ENCODE results near the gene PRCD.
"Not testable (repeated sequence)": the region's sequence is repeated elsewhere in the genome, so short reads cannot be mapped to it uniquely, and the experiment has no call there.

The PRCD gene

DNA sequence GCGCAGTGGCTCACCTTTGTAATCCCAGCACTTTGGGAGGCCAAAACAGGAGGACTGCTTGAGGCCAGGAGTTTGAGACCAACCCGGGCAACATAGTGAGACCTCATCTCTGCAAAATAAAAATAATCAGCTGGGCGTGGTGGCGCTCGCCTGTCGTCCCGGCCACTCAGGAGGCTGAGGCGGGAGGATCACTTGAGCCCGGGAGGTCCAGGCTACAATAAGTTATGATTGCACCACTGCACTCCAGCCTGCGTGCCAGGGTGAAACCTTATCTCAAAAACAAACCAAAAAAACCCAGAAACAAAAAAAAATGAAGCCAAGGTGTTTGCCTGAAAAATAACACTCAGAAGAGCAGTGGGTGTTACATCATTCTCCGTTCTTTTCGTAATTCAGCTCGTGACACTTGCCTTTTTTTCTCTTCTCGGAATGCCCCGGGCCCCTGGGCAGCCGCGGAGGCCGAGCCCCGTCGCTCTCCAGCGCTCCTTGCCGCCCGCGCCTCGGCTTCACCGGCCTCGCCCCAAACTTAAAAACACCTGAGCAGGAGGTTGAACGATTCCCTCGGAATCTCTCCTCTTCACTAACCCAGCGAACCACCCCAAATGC lies 17.0 kb downstream of the PRCD start:
- no peak for DNase-seq (ENCODE audit: low spot score)

DNA sequence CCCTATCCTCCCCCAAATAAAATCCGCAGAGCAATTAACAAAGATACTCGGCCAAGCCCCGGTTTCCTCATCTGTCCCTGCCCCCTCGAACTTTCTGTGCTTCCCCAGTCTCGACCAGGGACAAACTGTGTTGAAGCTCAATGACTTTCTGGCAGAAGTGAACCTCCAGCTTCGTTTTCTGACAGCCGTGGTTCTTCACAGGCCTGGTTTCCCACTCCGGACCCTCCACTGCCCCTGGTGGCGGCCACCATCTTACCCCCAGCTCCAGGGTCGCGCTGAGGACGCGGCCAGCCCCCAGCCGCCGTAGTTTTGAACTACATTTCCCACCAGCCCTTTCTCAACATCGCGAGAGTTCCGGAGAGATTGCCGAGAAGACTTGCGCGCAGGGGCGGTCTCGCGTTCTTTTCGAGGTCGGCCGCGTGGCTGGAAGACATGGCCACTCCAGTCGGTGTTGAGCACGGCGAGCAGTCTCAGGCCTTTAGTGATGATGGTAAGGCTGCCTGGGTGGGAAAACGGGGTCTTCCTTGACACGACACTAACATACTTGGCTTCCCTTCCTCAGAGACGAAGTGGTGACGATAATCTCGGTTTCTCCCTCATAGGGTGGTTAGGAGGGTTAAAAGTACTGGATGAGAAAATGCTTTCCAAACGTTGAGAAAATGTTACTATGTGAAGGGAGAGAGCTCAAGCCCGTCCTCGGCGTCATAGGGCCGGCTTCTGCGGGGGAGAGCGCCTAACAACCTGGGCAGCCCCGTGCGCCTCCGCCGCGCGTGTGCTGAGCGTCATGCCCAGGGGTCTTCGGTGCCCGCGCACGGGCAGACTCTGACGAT lies 17.7 kb downstream of the PRCD start:
- peak; percentile 88 for DNase-seq (ENCODE audit: low spot score)

DNA sequence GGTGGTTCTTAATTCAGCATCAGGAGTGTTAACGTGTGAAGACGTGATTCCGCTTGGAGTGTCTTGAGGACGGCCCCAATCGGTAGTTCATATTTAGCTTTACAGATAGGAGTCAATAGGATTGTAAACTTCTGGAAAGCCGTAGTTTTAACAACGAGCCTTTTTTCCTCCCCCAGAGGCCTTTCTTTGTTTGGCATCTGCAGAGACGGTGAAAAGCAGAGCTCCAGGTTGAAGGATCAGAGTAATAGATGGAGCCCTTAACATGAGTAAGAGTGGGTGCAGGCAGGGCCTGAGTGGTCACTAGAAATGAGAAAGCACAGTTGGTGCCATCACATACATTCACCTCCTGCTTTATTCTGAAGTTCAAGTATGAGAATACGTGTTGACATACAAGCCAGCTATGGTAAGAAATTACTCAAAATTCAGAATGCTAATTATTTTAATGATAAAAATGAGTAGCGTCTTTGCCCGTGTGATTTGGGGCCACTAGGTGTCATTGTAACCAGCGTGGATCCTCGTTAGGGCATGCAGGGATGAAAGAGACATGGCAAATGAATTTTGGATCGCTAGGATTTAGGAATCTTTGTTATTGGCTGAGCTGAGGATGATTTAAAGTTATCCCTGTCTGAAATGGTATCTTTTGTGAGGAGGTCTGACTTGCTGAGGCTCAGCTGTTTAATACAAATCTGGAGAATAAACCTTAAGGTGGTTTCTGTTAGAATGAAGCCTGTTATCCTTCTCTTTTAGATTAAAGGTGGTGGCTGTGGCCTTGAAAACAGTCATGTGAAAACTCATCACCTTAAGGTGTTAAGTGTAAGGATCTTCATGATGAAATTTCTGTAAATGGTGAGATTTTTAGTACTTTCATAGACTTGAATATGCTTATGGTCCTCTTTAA lies 18.6 kb downstream of the PRCD start:
- no peak for DNase-seq (ENCODE audit: low spot score)

DNA sequence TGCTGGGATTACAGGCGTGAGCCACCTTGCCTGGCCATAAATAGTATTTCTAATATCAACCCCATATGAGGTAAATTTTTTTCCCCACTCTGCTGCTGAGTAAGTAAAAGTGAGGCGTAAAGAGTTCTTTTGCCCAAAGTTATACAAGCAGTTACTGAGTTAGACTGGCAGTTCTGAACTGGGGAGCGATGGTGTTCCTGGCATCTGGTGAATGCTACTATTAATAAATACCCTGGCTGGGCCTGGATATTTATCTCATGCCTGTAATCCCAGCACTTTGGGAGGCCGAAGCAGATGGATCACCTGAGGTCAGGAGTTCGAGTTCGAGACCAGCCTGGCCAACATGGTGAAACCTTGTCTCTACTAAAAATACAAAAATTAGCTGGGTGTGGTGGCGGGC lies 19.6 kb downstream of the PRCD start:
- DNase-seq (ENCODE audit: low spot score): not testable (repeated sequence)

DNA sequence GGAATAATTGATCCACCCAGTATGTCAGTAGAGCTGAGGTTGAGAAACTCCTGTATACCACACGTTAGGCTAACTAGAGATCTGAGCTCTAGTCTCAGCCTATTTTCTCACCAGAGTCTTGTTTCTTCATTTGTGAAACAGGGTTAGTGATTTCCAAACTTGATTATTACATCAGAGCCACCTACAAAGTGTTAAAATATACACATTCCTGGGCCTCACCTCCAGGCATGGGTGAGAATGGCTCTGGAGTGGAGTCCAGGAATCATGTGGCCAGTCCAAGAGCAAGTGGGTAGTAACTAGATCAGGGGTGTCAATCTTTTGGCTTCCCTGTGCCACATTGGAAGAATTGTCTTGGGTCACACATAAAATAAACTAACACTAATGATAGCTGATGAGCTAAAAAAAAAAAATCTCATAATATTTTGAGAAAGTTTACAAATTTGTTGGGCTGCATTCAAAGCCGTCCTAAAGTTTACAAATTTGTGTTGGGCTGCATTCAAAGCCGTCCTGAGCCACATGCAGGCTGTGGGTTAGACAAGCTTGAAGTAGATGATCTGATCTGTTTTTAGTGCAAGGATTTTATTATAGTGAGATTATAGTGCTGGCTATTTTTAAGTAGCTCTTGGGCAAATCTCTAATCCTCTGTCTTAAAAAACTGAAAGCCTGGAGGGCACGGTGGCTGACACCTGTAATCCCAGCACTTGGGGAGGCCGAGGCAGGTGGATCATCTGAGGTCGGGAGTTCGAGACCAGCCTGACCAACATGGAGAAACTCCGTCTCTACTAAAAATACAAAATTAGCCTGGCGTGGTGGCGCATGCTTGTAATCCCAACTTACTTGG lies 20.4 kb downstream of the PRCD start:
- no peak for DNase-seq (ENCODE audit: low spot score)

DNA sequence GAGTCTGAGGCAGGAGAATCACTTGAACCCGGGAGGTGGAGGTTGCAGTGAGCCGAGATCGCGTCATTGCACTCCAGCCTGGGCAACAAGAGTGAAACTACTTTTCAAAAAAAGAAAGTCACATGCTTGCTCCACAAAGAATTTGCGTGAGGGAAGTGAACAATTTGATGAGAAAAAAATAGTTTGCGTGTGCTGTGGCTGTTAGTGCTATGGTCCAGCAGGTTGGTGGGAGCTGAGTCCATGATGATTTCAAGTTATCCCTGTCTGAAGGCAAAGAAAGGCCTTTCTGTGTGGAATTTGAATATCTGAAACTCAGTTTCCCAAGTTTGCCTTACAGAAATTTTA lies 21.0 kb downstream of the PRCD start:
- no peak for DNase-seq (ENCODE audit: low spot score)

DNA sequence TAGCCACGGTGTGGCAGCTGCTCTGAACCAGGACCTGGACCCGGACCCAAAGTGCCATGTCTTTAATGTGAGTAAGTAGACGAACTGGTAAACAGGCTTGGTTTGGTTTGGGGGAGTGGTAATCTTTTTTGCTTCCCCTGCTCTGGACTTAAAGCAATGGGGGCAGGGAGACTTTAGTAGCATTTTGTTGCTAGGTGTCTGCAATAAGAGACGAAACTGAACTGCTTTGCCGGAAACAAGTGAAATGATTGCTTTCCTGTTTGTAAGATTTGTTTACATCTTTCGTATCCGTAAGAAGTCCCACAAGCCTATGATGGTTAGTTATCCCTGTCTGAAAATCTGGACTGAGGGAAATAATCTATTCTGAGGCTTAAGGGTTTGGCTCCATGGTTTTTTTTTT lies 21.5 kb downstream of the PRCD start:
- no peak for DNase-seq (ENCODE audit: low spot score)

DNA sequence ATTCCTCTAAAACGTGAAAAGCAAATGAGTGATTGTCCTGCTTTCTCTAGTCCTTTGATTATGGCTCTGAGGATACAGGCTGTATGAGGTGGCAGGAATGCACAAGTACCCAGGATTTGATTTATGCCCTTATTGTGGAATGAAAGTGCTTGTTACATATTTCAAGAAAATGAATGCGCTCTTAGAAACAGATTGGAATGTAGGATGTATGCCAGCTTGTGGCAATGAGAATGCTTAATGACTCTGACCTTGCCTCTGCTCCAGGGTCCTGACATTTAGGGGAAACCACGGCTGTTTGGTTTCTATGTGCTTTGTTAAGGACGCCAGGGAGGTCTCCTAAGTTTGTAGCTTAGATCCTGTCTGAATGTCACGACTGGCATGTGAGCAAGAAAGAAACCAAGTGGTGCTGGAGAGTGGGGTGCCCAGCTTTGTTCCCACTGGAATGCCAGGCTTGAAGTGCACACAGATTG lies 22.0 kb downstream of the PRCD start:
- no peak for DNase-seq (ENCODE audit: low spot score)

DNA sequence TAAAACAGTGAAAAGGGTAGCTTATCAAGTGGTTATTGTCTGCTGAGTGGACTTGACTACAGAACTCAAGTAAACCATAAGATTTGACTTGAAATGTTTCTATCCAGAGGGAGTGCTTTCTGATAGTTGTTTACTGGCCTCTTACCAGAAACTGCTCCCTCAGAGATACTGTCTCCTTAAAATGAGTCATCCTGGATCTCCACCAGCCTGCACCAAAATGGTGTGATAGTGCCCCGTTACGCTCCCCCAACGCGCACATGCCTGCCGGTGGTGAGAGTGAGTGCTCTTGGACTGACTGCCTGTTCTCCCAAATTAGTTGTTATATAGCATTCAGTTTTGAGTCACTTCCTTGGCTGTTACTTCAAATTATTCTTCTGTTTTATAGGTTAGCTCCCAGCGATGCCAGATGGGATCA lies 22.9 kb downstream of the PRCD start:
- DNase-seq (ENCODE audit: low spot score): peak; percentile 77

DNA sequence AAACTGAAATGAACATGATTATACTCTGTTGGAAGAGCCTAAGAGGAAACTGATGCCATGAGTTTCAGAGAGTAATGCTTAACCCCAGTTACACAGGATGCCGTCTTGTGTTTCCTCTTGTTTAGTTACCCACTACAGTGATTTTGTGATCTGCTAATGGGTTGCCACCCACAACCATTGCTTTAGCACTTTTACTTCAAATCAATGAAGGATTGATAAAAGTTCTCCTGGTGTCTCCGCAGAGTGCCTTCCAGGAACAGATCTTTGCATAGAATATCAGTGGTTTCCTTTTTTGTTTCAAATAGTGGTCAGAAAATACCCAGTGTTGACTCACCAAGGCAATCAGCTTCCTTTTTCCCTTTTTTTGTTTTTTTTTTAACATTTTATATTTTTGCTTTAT lies 23.5 kb downstream of the PRCD start:
- not testable (repeated sequence) for DNase-seq (ENCODE audit: low spot score)

DNA sequence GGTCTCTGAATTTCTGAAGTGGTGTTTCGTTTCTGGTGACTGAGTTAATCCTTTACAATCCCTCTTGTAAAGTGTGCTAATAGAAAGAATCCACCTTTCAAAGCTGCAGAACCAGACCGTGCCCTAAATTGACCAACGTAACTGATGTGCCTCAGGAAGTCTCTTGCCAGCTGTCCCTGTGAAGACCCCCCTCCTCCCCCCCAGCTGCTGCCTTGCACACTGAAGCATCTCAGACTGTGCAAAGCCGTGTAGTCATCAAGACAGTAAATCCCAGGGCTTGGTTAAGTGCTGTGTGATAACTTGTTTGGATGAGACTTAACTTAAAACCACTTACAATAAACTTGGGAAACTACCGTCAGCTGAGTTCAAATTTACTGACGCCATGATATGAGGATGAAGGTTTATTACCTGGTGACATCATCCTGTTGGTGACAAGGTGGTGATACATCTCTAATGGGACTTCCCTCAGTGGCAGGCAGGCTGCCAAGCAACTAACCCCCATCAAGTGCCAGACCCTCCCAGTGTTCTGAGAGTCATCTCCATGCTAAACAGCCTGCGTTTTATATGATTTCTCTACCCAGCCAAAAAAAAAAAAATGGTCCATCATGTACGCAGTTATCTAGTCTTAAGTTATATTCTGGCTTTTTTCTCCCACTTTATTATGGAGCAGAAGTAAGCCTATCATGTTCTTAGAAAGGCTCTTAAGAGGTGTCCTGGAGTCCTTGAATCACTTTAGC lies 25.3 kb downstream of the PRCD start:
- not testable (repeated sequence) for DNase-seq (ENCODE audit: low spot score)

DNA sequence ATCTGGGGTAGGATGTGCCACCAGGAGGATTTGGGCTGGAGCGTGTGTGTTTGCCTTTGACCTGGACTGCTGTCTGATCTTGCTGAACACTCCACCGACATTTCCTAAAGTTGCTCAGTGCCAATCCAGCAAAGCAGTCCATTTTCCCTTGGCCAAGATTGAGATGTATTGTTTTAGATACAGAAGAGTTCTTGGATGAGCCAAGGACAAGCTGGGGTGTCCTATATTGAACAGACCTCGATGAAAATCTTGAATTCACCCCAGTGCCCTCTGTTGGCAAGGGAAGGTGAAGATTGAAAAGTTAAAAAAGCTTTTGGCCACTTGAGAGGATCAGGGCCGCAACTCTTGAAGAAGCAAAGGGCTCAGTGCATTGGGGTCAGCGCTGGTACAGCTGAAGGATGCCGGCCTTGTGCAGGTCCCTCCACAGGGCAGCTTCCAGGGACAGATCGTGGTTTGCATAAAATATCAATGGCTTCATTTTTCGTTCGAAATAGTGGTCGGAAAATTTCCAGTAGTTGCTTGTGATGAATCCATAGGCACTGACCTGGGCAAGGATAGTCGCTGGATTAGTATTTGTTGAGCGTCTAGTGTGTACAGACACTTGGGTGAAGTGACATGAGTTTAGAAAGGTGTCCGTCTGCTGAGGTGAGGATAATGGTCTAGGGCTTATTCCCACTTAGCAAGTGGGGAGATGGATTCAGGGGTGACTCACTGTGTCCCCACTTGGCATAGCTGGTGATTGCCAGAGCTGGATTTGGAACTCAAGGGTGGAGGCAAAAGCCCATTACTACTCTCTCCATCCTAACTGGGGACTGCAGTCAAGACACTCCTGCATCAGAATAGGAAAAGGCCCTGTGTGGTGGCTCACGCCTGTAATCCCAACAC lies 26.1 kb downstream of the PRCD start:
- no peak for DNase-seq (ENCODE audit: low spot score)

DNA sequence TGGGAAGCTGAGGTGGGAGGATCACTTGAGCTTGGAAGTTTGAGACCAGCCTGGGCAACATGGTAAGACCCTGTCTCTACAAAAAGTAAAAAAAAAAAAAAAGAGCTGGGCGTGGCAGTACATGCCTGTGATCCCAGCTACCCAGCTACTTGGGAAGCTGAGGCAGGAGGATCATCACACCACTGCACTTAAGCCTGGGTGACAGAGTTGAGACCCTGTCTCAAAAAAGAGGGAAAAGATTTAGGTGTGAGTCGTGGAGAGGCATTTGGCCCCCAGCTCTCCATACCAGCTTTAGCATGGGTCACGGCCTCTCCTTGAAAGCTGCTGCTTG lies 26.7 kb downstream of the PRCD start:
- no peak for DNase-seq (ENCODE audit: low spot score)

DNA sequence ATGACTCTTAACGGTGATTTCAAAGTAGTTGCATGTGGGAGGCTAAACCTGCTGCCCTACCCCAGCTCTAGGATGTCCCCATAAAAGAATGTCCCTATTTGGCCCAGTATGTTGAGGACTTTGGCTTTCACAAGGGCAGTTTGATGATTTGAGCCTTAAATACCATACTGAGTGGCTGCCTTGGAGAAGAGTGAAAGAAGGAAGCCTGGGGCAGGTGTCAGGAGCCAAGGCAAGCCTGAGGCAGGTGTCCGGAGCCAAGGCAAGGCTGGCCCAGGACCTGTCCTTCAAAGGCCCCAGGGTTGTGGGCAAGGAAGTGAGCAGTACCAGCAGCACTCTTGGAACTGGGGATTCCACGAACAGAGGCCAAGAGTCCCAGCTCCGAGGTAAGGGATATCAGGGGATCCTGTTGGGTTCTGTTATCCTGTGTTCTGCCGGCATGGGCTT lies 27.2 kb downstream of the PRCD start:
- DNase-seq (ENCODE audit: low spot score): no peak

DNA sequence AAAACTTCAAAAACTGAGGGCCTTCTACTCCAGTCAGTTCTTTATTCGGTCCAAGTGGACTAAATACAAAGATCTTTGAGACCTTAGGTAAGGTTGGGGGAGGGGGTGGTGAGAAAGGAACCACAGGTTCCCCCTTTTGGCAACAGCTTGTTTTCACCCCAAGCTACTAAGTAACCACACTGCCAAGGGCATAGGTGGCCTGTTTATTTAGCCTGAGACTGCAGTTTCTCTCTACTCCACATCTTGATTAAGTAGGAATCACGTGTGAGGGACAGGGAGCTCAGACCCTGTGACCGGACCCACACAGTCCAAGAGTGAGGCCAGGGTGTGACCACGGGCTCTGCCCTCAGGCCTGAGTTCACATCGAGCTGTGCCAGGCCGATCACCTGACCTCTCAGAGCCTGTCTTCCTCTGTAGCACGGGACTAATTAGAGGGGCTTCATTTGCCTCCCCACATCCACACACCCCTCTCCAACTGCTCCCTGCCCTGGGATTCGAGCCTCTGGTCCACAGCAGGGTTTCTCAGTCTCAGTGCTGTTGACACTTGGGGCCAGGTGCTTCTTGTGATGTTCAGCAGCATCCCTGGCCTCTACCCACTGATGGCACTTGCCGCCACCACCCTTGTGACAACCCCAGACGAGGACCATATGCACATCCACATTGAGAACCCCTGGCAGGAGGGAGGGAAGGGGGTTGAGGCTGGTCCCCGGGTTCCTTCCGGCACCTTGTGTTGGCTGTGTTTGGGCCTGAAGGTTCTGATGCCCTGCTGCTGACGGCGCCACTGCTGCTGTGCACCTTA lies 28.0 kb downstream of the PRCD start:
- no peak for DNase-seq (ENCODE audit: low spot score)

DNA sequence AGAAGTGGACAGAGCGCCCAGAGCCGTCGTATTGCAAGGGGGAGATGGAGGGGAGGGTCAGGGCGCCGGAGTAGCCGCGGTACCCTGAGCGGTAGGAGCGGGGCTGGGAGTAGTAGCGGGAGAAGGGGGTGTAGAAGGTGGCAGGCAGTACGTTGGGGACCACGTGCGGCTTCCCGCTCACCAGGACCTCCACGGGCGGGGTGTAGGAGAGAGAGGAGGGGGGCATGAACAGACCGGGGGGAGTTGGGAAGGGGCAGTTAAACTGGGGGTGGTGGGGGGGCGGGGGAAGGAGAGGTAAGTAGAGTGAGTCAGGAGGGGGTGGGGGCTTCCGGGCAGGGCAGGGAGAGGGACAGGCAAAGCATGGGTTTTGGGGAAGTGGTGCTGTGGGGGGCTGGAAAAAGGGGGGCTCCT lies 29.0 kb downstream of the PRCD start:
- no peak for DNase-seq (ENCODE audit: low spot score)

DNA sequence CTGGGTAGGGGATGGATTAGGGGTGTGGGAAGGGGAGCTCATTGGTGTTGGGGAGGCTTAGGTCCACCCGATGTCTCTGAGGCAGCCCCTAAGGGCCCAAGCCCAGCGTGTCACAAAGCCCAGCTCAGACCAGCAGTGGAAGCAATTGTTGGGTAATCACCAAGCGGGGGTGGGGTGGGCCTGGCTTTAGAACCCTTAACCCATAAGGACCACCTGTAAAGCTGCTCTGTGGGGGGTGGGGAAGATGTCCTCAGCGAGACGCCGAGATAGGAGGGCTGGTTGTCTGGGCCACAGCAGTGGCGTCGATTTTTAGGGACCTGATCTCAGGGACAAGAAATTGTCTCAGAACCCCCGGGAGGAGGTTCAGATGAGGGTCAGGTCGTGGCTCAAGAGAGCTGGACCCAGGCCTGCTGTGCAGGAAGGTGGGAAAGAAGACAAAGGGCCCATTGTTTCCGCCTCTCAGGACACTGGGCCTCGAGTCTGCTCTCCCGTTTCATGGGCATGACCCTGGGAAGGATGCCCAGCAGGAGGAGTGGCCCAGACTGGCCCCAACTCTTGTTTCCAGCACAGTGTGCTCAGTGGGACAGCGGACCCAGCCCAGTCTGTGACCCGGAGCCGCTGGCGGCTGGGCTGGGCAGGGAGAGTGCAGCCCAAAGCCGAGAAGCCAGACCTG lies 29.9 kb downstream of the PRCD start:
- no peak for DNase-seq (ENCODE audit: low spot score)

DNA sequence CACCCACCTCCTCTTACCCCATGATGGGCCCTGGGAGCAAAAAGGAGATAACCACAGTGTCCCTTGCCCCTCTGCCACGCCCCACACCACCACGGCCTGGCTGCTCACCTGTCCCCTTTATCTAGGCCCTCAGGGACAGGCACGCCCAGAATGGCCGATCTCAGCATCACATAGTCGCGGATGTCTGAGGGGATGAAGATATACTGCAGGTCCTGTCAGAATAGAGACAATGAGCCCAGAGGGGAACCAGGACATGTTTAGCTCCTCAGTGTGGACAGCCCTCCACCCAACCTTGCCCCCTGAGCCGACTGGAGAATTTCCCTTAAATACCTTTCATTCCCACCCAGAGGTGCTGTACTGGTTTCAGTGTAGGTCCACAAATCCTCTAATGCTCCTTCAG lies 30.6 kb downstream of the PRCD start:
- DNase-seq (ENCODE audit: low spot score): no peak

Measured in AG08395 (cell line).